ENCODE data around the gene C7orf33. TPM values are rescaled to one million over a fixed set of nuclear protein-coding genes. Genes with fewer than 3 reads are reported as not detected.

Gene C7orf33
- total RNA-seq (2014; rRNA removed; shearing (Covaris generic)) (not detected in 2 replicates), total RNA-seq (2022) (not detected in 2 replicates), Bru-seq, nascent RNA (not detected), BruChase-seq, experiment 1, labeled RNA remaining after a 6-hour chase (not detected), BruChase-seq, experiment 2, labeled RNA remaining after a 2-hour chase (not detected)
- long read RNA-seq: 0 reads

GRCh38 chr7:148590471-148590870 lies at the start of gene C7orf33:
Gene C7orf33, plus strand, starts transcription at chr7:148590766. Its CDS starts 160 bp downstream, at chr7:148590926.
- Histone ChIP-seq H3K9me2 (ENCODE audit: insufficient read depth, low read length) (no peaks in the 10 kb centered on the region), H2AFZ (ENCODE audit: low read length) (no peak within 1 kb of the TSS), H3K79me2 (ENCODE audit: insufficient read depth, low read depth, low read length) (no peaks in the 10 kb centered on the region), H4K20me1 (ENCODE audit: insufficient read depth, low read length) (no peaks in the 10 kb centered on the region), H3K4me3 (ENCODE audit: low read depth, low read length, poor library complexity, severe bottlenecking) (no peak within 1 kb of the TSS), H3K36me3 (ENCODE audit: insufficient read depth, low read length) (no peaks in the 10 kb centered on the region), H3K4me2 (ENCODE audit: low read length) (no peak within 1 kb of the TSS), H3K4me1 (ENCODE audit: insufficient read depth, low read length, poor library complexity, severe bottlenecking) (no peaks in the 10 kb centered on the region), H3K27ac (ENCODE audit: low read depth, low read length, poor library complexity, severe bottlenecking) (no peak within 1 kb of the TSS), H3K9me3 (ENCODE audit: low read length) (no peaks in the 10 kb centered on the region)
- DNase-seq (ENCODE audit: low spot score): no peak
- POLR2A ChIA-PET: no interaction called here
- CTCF ChIA-PET (ENCODE audit: unreplicated experiment): no interaction called here
- TF ChIP-seq CTCF (conservative IDR thresholded peaks at IDR 0.05; ENCODE audit: low read length) (no peak), EZH2phosphoT487 (IDR thresholded peaks at IDR 0.05; ENCODE audit: borderline replicate concordance, low read depth, low read length) (no peak)
- no TSS peak for BruUV-seq (replicated peaks)
- intact Hi-C loops (cut with micrococcal nuclease; ENCODE audit: unreplicated experiment): no loop called here

- H3K9me2 ChIP-seq (ENCODE audit: insufficient read depth, low read length): no peaks in the 10 kb centered on the region
- CTCF ChIA-PET (ENCODE audit: unreplicated experiment): no interaction called here
- H3K4me3 ChIP-seq (ENCODE audit: low read depth, low read length, poor library complexity, severe bottlenecking): no peak overlapping the region
- no peak for TF ChIP-seq EZH2phosphoT487 (IDR thresholded peaks at IDR 0.05; ENCODE audit: borderline replicate concordance, low read depth, low read length)
- no peak for TF ChIP-seq CTCF (conservative IDR thresholded peaks at IDR 0.05; ENCODE audit: low read length)
- no peaks in the 10 kb centered on the region for H3K9me3 ChIP-seq (ENCODE audit: low read length)
- no peaks in the 10 kb centered on the region for H4K20me1 ChIP-seq (ENCODE audit: insufficient read depth, low read length)
- no peak overlapping the region for H3K27ac ChIP-seq (ENCODE audit: low read depth, low read length, poor library complexity, severe bottlenecking)
- no peaks in the 10 kb centered on the region for H3K4me1 ChIP-seq (ENCODE audit: insufficient read depth, low read length, poor library complexity, severe bottlenecking)
- intact Hi-C loops (cut with micrococcal nuclease; ENCODE audit: unreplicated experiment): no loop called here
- H3K4me2 ChIP-seq (ENCODE audit: low read length): no peak overlapping the region
- no peaks in the 10 kb centered on the region for H3K36me3 ChIP-seq (ENCODE audit: insufficient read depth, low read length)
- no peak for DNase-seq (ENCODE audit: low spot score)
- no peak overlapping the region for H2AFZ ChIP-seq (ENCODE audit: low read length)
- no TSS peak for BruUV-seq (replicated peaks)
- POLR2A ChIA-PET: interaction anchor here (0.6 to 2.3 kb wide), 5 partner anchors 14 to 283 kb away, joined by 3 to 4 read pairs (median 3); no protein-coding TSS in a partner anchor
- no peaks in the 10 kb centered on the region for H3K79me2 ChIP-seq (ENCODE audit: insufficient read depth, low read depth, low read length)
Observed at GRCh38 chr7:148541891-148542504, 48.6 kb upstream of the C7orf33 start.

- no TSS peak for BruUV-seq (replicated peaks)
- POLR2A ChIA-PET: no interaction called here
Observed at GRCh38 chr7:148543302-148543701, 47.3 kb upstream of the C7orf33 start.

More at GRCh38 chr7:148543302-148543701, 47.3 kb upstream of the C7orf33 start:
- no peak overlapping the region for H3K4me3 ChIP-seq (ENCODE audit: low read depth, low read length, poor library complexity, severe bottlenecking)
- H3K27ac ChIP-seq (ENCODE audit: low read depth, low read length, poor library complexity, severe bottlenecking): no peak overlapping the region
- TF ChIP-seq EZH2phosphoT487 (IDR thresholded peaks at IDR 0.05; ENCODE audit: borderline replicate concordance, low read depth, low read length): no peak
- no peak for TF ChIP-seq CTCF (conservative IDR thresholded peaks at IDR 0.05; ENCODE audit: low read length)
- CTCF ChIA-PET (ENCODE audit: unreplicated experiment): no interaction called here
- no peaks in the 10 kb centered on the region for H3K9me2 ChIP-seq (ENCODE audit: insufficient read depth, low read length)
- H3K79me2 ChIP-seq (ENCODE audit: insufficient read depth, low read depth, low read length): no peaks in the 10 kb centered on the region
- H4K20me1 ChIP-seq (ENCODE audit: insufficient read depth, low read length): no peaks in the 10 kb centered on the region
- H3K4me1 ChIP-seq (ENCODE audit: insufficient read depth, low read length, poor library complexity, severe bottlenecking): no peaks in the 10 kb centered on the region
- no peaks in the 10 kb centered on the region for H3K9me3 ChIP-seq (ENCODE audit: low read length)
- DNase-seq (ENCODE audit: low spot score): no peak
- H2AFZ ChIP-seq (ENCODE audit: low read length): no peak overlapping the region
- intact Hi-C loops (cut with micrococcal nuclease; ENCODE audit: unreplicated experiment): no loop called here
- no peaks in the 10 kb centered on the region for H3K36me3 ChIP-seq (ENCODE audit: insufficient read depth, low read length)
- no peak overlapping the region for H3K4me2 ChIP-seq (ENCODE audit: low read length)
